GM12878 (cell line): ENCODE results near the gene HNMT. TPM values are rescaled to one million over a fixed set of nuclear protein-coding genes. Genes with fewer than 3 reads are reported as not detected.

Experiments used
- ASH2L ChIP-seq: fragments of 300-600, 200-600 bp; sonication (generic); IDR thresholded peaks from 2 replicates; pipeline ENCODE4 v1.6.1; 2017; ENCODE audit warnings: low read depth, mild to moderate bottlenecking, borderline replicate concordance
- CHD2 ChIP-seq: IDR thresholded peaks from 2 replicates; pipeline ENCODE4 v1.6.1; 2011; ENCODE audit warnings: low read depth, low read length, improper control_type of control experiment, borderline replicate concordance
- ETV6 ChIP-seq, 2 experiments: fragments of 450-650 bp in 1 of 2; IDR thresholded peaks in 1 of 2; conservative IDR thresholded peaks in 1 of 2; 2 replicates each; pipeline ENCODE4 v1.6.1; 2014; ENCODE audit warnings: antibody characterized with exemption in 1 of 2, borderline replicate concordance in 1 of 2, low read depth in 1 of 2, mild to moderate bottlenecking in 1 of 2, moderate library complexity in 1 of 2
- IKZF1 ChIP-seq: fragments of 450-650 bp; conservative IDR thresholded peaks from 2 replicates; pipeline ENCODE4 v1.6.1; 2017; ENCODE audit warnings: antibody characterized with exemption, mild to moderate bottlenecking
- IKZF2 ChIP-seq, 2 experiments: fragments of 450-650 bp; IDR thresholded peaks; 2 replicates each; pipeline ENCODE4 v1.6.1; 2017; ENCODE audit warnings: mild to moderate bottlenecking in 2 of 2, moderate library complexity in 2 of 2
- KLF5 ChIP-seq: fragments of 450-650 bp; IDR thresholded peaks from 2 replicates; pipeline ENCODE4 v1.6.1; 2014; ENCODE audit warnings: mild to moderate bottlenecking; ENCODE audit not compliant: partially characterized antibody
- MTA2 ChIP-seq: fragments of 450-650 bp; IDR thresholded peaks from 2 replicates; pipeline ENCODE4 v1.6.1; 2016; ENCODE audit warnings: low read depth, mild to moderate bottlenecking, moderate library complexity
- MYC ChIP-seq: IDR thresholded peaks from 2 replicates; pipeline ENCODE4 v1.6.1; 2011; ENCODE audit warnings: mild to moderate bottlenecking, low read length, moderate library complexity, inconsistent platforms; ENCODE audit not compliant: insufficient read depth, insufficient replicate concordance, insufficient read length, severe bottlenecking
- NR2F1 ChIP-seq: fragments of 450-650 bp; conservative IDR thresholded peaks from 2 replicates; pipeline ENCODE4 v1.6.1; 2017; ENCODE audit warnings: mild to moderate bottlenecking
- PML ChIP-seq: IDR thresholded peaks from 2 replicates; pipeline ENCODE4 v1.6.1; 2012; ENCODE audit warnings: low read length, inconsistent platforms
- POLR2A ChIP-seq: IDR thresholded peaks from 2 replicates; pipeline ENCODE4 v1.6.1; 2011; ENCODE audit warnings: low read depth, mild to moderate bottlenecking, low read length
- POLR2AphosphoS2 ChIP-seq: IDR thresholded peaks from 2 replicates; pipeline ENCODE4 v1.6.1; 2011; ENCODE audit warnings: low read depth, mild to moderate bottlenecking, low read length, improper control_type of control experiment, moderate library complexity
- RELA ChIP-seq: fragments of 450-650 bp; IDR thresholded peaks from 2 replicates; pipeline ENCODE4 v1.8.0; 2014; ENCODE audit warnings: borderline replicate concordance; ENCODE audit not compliant: partially characterized antibody
- SMAD5 ChIP-seq: IDR thresholded peaks from 2 replicates; pipeline ENCODE4 v1.6.1; 2016; ENCODE audit warnings: antibody characterized with exemption, low read depth
- STAT1 ChIP-seq: fragments of 450-650 bp; conservative IDR thresholded peaks from 2 replicates; pipeline ENCODE4 v1.6.1; 2014; ENCODE audit warnings: antibody characterized with exemption, mild to moderate bottlenecking
- YY1 ChIP-seq: IDR thresholded peaks from 2 replicates; pipeline ENCODE4 v1.6.1; 2011; ENCODE audit warnings: low read depth, mild to moderate bottlenecking, low read length
- ZNF207 ChIP-seq: fragments of 450-650 bp; IDR thresholded peaks from 2 replicates; pipeline ENCODE4 v1.6.1; 2014; ENCODE audit warnings: antibody characterized with exemption, mild to moderate bottlenecking, borderline replicate concordance
- ZNF24 ChIP-seq: fragments of 450-650 bp; IDR thresholded peaks from 2 replicates; pipeline ENCODE4 v1.6.1; 2017; ENCODE audit warnings: antibody characterized with exemption, mild to moderate bottlenecking
- polyA plus RNA-seq, 11 experiments: library from polyadenylated mRNA; depleted of rRNA in 4 of 11; unstranded in 6 of 11; stranded (reverse) in 5 of 11; fragments of >200 nt; fragmentation: Nextera tagmentation in 4 of 11; fragmentation: Illumina TruSeq in 1 of 11; extraction: Ambion mirVana in 4 of 11; extraction: Trizol in 1 of 11; gene quantifications; 1 replicate in 1 of 11; 2 replicates in 10 of 11; pipeline versions ENCODE4 v1.2.1 to v1.2.3, GENCODE V29; 2011 to 2016; ENCODE audit warnings: inconsistent platforms in 2 of 11, missing spikeins in 2 of 11, low read depth in 1 of 11
- total RNA-seq, 4 experiments: library from RNA; depleted of rRNA in 3 of 4; stranded (reverse); fragments of >200 nt in 3 of 4; fragmentation: Illumina TruSeq in 1 of 4; extraction: Trizol in 1 of 4; gene quantifications; 2 replicates each; pipeline versions ENCODE4 v1.2.1 to v1.2.3, GENCODE V29; 2013 to 2021
- TF ChIP-seq, protein P1 (sequence below): fragments of 450-650 bp; IDR thresholded peaks from 2 replicates; pipeline ENCODE4 v1.6.1; 2017; ENCODE audit warnings: antibody characterized with exemption, mild to moderate bottlenecking, moderate library complexity
- TF ChIP-seq, protein P2 (sequence below): fragments of 450-650 bp; IDR thresholded peaks from 2 replicates; pipeline ENCODE4 v1.6.1; 2017; ENCODE audit warnings: borderline replicate concordance
- TF ChIP-seq, protein P3 (sequence below): IDR thresholded peaks from 2 replicates; pipeline ENCODE4 v1.6.1; 2012; ENCODE audit warnings: low read depth, low read length, improper control_type of control experiment
- TF ChIP-seq, protein P4 (sequence below): IDR thresholded peaks from 2 replicates; pipeline ENCODE4 v1.6.1; 2012; ENCODE audit warnings: mild to moderate bottlenecking, low read depth, low read length

Gene HNMT
- total and polyA plus RNA-seq, 10 of the 15 experiments (the other 5 are each of a cell fraction or from before 2014, with no cell fraction given) = not detected

DNA sequence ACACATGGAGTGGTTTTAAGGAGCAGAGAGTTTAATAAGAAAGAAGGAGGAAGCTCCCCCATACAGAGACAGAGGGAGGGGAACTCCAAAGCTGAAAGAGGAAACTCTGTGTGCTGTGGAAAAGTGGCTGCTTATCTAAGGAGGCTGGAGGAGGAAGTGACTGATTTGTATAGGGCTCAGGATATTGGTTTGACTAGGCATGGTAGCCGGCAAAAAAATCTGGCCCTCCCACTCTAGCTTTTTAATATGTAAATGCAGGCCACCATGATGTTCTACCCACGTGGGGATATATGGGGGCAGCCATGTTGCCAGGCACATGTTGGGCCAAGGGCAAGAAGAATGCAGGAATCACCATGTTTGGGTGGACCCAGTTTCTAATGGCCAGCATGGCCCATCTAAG, 64.3 kb downstream of the HNMT start (continued):
- TF ChIP-seq YY1 = peak; percentile 92
- TF ChIP-seq, protein P1, sequence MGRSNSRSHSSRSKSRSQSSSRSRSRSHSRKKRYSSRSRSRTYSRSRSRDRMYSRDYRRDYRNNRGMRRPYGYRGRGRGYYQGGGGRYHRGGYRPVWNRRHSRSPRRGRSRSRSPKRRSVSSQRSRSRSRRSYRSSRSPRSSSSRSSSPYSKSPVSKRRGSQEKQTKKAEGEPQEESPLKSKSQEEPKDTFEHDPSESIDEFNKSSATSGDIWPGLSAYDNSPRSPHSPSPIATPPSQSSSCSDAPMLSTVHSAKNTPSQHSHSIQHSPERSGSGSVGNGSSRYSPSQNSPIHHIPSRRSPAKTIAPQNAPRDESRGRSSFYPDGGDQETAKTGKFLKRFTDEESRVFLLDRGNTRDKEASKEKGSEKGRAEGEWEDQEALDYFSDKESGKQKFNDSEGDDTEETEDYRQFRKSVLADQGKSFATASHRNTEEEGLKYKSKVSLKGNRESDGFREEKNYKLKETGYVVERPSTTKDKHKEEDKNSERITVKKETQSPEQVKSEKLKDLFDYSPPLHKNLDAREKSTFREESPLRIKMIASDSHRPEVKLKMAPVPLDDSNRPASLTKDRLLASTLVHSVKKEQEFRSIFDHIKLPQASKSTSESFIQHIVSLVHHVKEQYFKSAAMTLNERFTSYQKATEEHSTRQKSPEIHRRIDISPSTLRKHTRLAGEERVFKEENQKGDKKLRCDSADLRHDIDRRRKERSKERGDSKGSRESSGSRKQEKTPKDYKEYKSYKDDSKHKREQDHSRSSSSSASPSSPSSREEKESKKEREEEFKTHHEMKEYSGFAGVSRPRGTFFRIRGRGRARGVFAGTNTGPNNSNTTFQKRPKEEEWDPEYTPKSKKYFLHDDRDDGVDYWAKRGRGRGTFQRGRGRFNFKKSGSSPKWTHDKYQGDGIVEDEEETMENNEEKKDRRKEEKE = no peak
- no peak for TF ChIP-seq CHD2
- peak in 1 of 2 experiments; percentile 92; a peak in 2 of 4 replicates for TF ChIP-seq ETV6 (conservative IDR thresholded peaks at IDR 0.05 in 1 of 2, IDR thresholded peaks at IDR 0.05 in 1 of 2; ENCODE audit: borderline replicate concordance in 1 of 2, low read depth in 1 of 2)
- TF ChIP-seq PML = no peak
- TF ChIP-seq ZNF207 = no peak
- TF ChIP-seq IKZF2 (IDR thresholded peaks at IDR 0.05) = 0 out of 4 replicates have a peak, but pooled peaks of 1 of the 2 experiments have one; percentile 15
- TF ChIP-seq ASH2L = no peak
- TF ChIP-seq, protein P2, sequence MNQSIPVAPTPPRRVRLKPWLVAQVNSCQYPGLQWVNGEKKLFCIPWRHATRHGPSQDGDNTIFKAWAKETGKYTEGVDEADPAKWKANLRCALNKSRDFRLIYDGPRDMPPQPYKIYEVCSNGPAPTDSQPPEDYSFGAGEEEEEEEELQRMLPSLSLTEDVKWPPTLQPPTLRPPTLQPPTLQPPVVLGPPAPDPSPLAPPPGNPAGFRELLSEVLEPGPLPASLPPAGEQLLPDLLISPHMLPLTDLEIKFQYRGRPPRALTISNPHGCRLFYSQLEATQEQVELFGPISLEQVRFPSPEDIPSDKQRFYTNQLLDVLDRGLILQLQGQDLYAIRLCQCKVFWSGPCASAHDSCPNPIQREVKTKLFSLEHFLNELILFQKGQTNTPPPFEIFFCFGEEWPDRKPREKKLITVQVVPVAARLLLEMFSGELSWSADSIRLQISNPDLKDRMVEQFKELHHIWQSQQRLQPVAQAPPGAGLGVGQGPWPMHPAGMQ = no peak
- no peak for TF ChIP-seq STAT1
- TF ChIP-seq POLR2A = no peak
- no peak for TF ChIP-seq NR2F1
- TF ChIP-seq POLR2AphosphoS2 = no peak
- TF ChIP-seq, protein P3, sequence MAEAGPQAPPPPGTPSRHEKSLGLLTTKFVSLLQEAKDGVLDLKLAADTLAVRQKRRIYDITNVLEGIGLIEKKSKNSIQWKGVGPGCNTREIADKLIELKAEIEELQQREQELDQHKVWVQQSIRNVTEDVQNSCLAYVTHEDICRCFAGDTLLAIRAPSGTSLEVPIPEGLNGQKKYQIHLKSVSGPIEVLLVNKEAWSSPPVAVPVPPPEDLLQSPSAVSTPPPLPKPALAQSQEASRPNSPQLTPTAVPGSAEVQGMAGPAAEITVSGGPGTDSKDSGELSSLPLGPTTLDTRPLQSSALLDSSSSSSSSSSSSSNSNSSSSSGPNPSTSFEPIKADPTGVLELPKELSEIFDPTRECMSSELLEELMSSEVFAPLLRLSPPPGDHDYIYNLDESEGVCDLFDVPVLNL = no peak
- TF ChIP-seq MYC = no peak
- TF ChIP-seq ZNF24 = no peak
- peak; percentile 43; the same call in 1 of the 2 replicates for TF ChIP-seq IKZF1
- no peak for TF ChIP-seq KLF5
- no peak for TF ChIP-seq MTA2
- TF ChIP-seq, protein P4, sequence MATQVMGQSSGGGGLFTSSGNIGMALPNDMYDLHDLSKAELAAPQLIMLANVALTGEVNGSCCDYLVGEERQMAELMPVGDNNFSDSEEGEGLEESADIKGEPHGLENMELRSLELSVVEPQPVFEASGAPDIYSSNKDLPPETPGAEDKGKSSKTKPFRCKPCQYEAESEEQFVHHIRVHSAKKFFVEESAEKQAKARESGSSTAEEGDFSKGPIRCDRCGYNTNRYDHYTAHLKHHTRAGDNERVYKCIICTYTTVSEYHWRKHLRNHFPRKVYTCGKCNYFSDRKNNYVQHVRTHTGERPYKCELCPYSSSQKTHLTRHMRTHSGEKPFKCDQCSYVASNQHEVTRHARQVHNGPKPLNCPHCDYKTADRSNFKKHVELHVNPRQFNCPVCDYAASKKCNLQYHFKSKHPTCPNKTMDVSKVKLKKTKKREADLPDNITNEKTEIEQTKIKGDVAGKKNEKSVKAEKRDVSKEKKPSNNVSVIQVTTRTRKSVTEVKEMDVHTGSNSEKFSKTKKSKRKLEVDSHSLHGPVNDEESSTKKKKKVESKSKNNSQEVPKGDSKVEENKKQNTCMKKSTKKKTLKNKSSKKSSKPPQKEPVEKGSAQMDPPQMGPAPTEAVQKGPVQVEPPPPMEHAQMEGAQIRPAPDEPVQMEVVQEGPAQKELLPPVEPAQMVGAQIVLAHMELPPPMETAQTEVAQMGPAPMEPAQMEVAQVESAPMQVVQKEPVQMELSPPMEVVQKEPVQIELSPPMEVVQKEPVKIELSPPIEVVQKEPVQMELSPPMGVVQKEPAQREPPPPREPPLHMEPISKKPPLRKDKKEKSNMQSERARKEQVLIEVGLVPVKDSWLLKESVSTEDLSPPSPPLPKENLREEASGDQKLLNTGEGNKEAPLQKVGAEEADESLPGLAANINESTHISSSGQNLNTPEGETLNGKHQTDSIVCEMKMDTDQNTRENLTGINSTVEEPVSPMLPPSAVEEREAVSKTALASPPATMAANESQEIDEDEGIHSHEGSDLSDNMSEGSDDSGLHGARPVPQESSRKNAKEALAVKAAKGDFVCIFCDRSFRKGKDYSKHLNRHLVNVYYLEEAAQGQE = no peak
- TF ChIP-seq RELA = no peak
- no peak for TF ChIP-seq SMAD5
